Upper lobe of left lung (tissue), 4 donors: ENCODE measurements around the gene FAM234A.

Experiments used
- EP300 ChIP-seq, 4 donors: sonication (generic); formaldehyde crosslinking; IDR thresholded peaks; one replicate each; pipeline ENCODE4 v1.5.1; 2017; ENCODE audit warnings: antibody characterized with exemption in 4 of 4, control low read depth in 2 of 4
- POLR2AphosphoS5 ChIP-seq, 2 donors: sonication (generic); formaldehyde crosslinking; IDR thresholded peaks; one replicate each; pipeline ENCODE4 v1.5.1; 2017; ENCODE audit warnings: antibody characterized with exemption in 2 of 2

GRCh38 chr16:297832-298231 lies 63.2 kb downstream of the FAM234A start:
- no peak for TF ChIP-seq POLR2AphosphoS5 (IDR thresholded peaks at IDR 0.05)
- no peak for TF ChIP-seq EP300 (IDR thresholded peaks at IDR 0.05)
